Ishikawa (cell line): ENCODE data around the gene NCAPG2.

ENCODE experiments used
- CEBPB ChIP-seq: IDR thresholded peaks from 2 replicates; pipeline ENCODE4 v1.6.1; 2012
- CREB1 ChIP-seq: IDR thresholded peaks from 2 replicates; pipeline ENCODE4 v1.6.1; 2012; ENCODE audit warnings: low read depth
- EGR1 ChIP-seq: IDR thresholded peaks from 2 replicates; pipeline ENCODE4 v1.6.1; 2012
- EP300 ChIP-seq: IDR thresholded peaks from 2 replicates; pipeline ENCODE4 v1.6.1; 2012; ENCODE audit warnings: borderline replicate concordance
- FOXM1 ChIP-seq: IDR thresholded peaks from 2 replicates; pipeline ENCODE4 v1.6.1; 2012; ENCODE audit warnings: low read depth, borderline replicate concordance
- MAX ChIP-seq: IDR thresholded peaks from 2 replicates; pipeline ENCODE4 v1.6.1; 2012
- NFIC ChIP-seq: IDR thresholded peaks from 2 replicates; pipeline ENCODE4 v1.6.1; 2012
- RAD21 ChIP-seq: IDR thresholded peaks from 2 replicates; pipeline ENCODE4 v1.6.1; 2012; ENCODE audit warnings: low read depth
- TAF1 ChIP-seq: IDR thresholded peaks from 2 replicates; pipeline ENCODE4 v1.6.1; 2012; ENCODE audit warnings: low read depth, mild to moderate bottlenecking
- TCF12 ChIP-seq: IDR thresholded peaks from 2 replicates; pipeline ENCODE4 v1.6.1; 2012; ENCODE audit warnings: low read depth
- TEAD4 ChIP-seq: IDR thresholded peaks from 2 replicates; pipeline ENCODE4 v1.6.1; 2012
- YY1 ChIP-seq: IDR thresholded peaks from 2 replicates; pipeline ENCODE4 v1.6.1; 2012; ENCODE audit warnings: low read depth
- ZBTB7A ChIP-seq: IDR thresholded peaks from 2 replicates; pipeline ENCODE4 v1.6.1; 2012; ENCODE audit warnings: low read depth
- TF ChIP-seq, protein P1 (sequence below): IDR thresholded peaks from 2 replicates; pipeline ENCODE4 v1.6.1; 2012; ENCODE audit warnings: low read depth, mild to moderate bottlenecking
- TF ChIP-seq, protein P2 (sequence below): IDR thresholded peaks from 2 replicates; pipeline ENCODE4 v1.6.1; 2012

Gene NCAPG2

GRCh38 chr7:158631574-158632195 lies 72.9 kb downstream of the NCAPG2 start:
- TF ChIP-seq, protein P1, sequence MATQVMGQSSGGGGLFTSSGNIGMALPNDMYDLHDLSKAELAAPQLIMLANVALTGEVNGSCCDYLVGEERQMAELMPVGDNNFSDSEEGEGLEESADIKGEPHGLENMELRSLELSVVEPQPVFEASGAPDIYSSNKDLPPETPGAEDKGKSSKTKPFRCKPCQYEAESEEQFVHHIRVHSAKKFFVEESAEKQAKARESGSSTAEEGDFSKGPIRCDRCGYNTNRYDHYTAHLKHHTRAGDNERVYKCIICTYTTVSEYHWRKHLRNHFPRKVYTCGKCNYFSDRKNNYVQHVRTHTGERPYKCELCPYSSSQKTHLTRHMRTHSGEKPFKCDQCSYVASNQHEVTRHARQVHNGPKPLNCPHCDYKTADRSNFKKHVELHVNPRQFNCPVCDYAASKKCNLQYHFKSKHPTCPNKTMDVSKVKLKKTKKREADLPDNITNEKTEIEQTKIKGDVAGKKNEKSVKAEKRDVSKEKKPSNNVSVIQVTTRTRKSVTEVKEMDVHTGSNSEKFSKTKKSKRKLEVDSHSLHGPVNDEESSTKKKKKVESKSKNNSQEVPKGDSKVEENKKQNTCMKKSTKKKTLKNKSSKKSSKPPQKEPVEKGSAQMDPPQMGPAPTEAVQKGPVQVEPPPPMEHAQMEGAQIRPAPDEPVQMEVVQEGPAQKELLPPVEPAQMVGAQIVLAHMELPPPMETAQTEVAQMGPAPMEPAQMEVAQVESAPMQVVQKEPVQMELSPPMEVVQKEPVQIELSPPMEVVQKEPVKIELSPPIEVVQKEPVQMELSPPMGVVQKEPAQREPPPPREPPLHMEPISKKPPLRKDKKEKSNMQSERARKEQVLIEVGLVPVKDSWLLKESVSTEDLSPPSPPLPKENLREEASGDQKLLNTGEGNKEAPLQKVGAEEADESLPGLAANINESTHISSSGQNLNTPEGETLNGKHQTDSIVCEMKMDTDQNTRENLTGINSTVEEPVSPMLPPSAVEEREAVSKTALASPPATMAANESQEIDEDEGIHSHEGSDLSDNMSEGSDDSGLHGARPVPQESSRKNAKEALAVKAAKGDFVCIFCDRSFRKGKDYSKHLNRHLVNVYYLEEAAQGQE = no peak
- TF ChIP-seq TCF12 = no peak
- no peak for TF ChIP-seq TAF1
- no peak for TF ChIP-seq TEAD4
- no peak for TF ChIP-seq FOXM1
- no peak for TF ChIP-seq CREB1
- no peak for TF ChIP-seq EGR1
- no peak for TF ChIP-seq ZBTB7A
- TF ChIP-seq EP300 = no peak
- TF ChIP-seq CEBPB = no peak
- TF ChIP-seq RAD21 = no peak
- no peak for TF ChIP-seq YY1
- TF ChIP-seq NFIC = no peak
- TF ChIP-seq, protein P2, sequence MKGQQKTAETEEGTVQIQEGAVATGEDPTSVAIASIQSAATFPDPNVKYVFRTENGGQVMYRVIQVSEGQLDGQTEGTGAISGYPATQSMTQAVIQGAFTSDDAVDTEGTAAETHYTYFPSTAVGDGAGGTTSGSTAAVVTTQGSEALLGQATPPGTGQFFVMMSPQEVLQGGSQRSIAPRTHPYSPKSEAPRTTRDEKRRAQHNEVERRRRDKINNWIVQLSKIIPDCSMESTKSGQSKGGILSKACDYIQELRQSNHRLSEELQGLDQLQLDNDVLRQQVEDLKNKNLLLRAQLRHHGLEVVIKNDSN = no peak
- TF ChIP-seq MAX = no peak

DNA sequence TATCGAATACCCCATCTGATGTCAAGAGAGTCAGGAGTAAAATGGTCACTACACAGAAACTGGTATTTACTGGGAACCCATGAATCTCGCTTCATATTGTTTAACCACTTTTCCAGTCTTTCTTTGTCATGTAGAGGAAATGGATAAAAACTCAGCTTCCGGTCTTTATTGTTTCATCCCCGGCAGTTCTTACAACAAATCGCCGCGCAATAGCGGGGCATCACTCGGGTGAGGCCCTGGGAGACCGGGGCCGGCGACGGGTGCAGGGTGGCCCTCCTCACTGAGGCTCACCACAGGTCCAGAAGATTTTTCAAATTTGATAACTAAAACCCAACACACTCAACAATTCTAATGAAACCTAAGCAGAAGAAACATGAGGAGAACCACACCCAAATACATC lies 81.4 kb downstream of the NCAPG2 start:
- TF ChIP-seq FOXM1 (no peak), TCF12 (no peak), EGR1 (no peak), TAF1 (no peak), CREB1 (no peak)
- TF ChIP-seq, protein P1 = no peak

DNA sequence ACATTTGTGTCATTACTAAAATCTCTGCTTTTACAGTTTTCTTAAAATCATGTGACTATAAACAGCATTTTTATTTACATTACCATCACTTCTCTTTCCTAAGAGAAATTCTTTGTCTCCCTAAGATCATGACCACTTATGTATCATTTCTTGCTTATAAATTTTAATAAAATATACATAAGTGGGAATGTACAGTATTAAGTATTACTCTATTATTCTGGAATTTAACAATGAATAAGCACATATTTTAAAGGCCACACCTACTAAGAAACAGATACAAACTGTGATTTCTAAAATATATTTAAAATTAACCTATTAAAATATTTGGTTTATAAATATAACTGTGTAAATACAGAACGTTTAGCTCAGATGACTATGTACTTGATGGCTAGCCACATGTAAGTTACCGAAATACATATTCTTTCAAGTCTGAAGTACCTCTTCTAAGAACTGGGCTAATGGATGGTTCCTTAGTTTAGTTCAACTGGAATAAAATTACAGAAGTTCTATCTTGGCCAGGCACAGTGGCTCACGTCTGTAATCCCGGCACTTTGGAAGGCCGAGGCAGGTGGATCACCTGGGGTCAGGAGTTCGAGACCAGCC lies 83.7 kb downstream of the NCAPG2 start:
- TF ChIP-seq CREB1 (no peak), MAX (no peak), CEBPB (no peak), YY1 (no peak), ZBTB7A (no peak), TAF1 (no peak), TEAD4 (no peak), TCF12 (no peak), EGR1 (no peak), RAD21 (no peak), NFIC (no peak), FOXM1 (no peak), EP300 (no peak)
- TF ChIP-seq, protein P1 = no peak
- TF ChIP-seq, protein P2 = no peak

DNA sequence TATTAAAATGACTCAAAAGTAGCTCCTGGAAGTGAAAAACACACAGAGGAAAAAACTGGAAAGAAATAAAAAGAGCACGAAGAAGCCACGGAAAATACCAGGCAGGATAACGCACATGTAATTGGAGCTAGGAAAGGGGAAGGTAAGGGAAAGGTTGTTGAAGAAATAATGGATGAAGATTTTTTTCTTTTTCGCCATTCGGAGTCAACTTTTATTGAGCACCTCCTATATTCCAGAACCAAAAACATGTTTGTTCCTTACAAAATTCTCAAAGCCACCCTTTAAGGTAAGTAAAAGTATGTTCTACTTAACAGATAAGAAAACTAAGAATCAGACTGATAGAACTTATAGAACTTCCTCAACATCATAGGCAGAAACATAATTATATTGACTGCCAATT lies 84.2 kb downstream of the NCAPG2 start:
- TF ChIP-seq, protein P1 = no peak
- no peak for TF ChIP-seq NFIC
- no peak for TF ChIP-seq FOXM1
- TF ChIP-seq CREB1 = no peak
- no peak for TF ChIP-seq MAX
- no peak for TF ChIP-seq CEBPB
- no peak for TF ChIP-seq ZBTB7A
- TF ChIP-seq, protein P2 = no peak
- no peak for TF ChIP-seq YY1
- no peak for TF ChIP-seq TCF12
- no peak for TF ChIP-seq EP300
- TF ChIP-seq EGR1 = no peak
- no peak for TF ChIP-seq TEAD4
- no peak for TF ChIP-seq RAD21
- TF ChIP-seq TAF1 = no peak
